HepG2 (cell line): Measurements from ENCODE around the gene LXN. TPM values are rescaled to one million over a fixed set of nuclear protein-coding genes. Genes with fewer than 3 reads are reported as not detected.

ENCODE experiments used
- DBP ChIP-seq: sonication (generic); formaldehyde crosslinking; IDR thresholded peaks from 2 replicates; pipeline ENCODE4 v1.4.0; 2020; ENCODE audit warnings: missing genetic modification reagents; ENCODE audit errors: not compliant biosample characterization
- MXI1 ChIP-seq: IDR thresholded peaks from 3 replicates; pipeline ENCODE4 v1.6.1; 2012; ENCODE audit warnings: low read depth, low read length, inconsistent platforms, borderline replicate concordance
- RFX5 ChIP-seq: IDR thresholded peaks from 2 replicates; pipeline ENCODE4 v1.6.1; 2011; ENCODE audit warnings: low read depth, low read length, improper control_type of control experiment
- ZNF713 ChIP-seq: sonication (generic); formaldehyde crosslinking; IDR thresholded peaks from 2 replicates; pipeline ENCODE4 v1.4.0; 2020; ENCODE audit warnings: mild to moderate bottlenecking, missing genetic modification reagents
- polyA plus RNA-seq, 8 experiments: library from polyadenylated mRNA; depleted of rRNA in 3 of 8; stranded (reverse) in 7 of 8; unstranded in 1 of 8; fragments of >200 nt; fragmentation: Illumina TruSeq in 4 of 8; extraction: Trizol in 4 of 8; gene quantifications; 2 replicates each; pipeline versions ENCODE4 v1.2.1 to v1.2.3, GENCODE V29; 2011 to 2016; ENCODE audit warnings: low read depth in 4 of 8, missing spikeins in 1 of 8, mixed read lengths in 1 of 8; ENCODE audit not compliant: insufficient read depth in 1 of 8
- total RNA-seq, 5 experiments: library from RNA; depleted of rRNA; stranded (reverse); fragments of >200 nt; fragmentation: Illumina TruSeq; extraction: Trizol; gene quantifications; 2 replicates each; pipeline ENCODE4 v1.2.3, GENCODE V29; 2016; ENCODE audit warnings: low read depth in 1 of 5
- TF ChIP-seq, protein P1 (sequence below): sonication (generic); formaldehyde crosslinking; IDR thresholded peaks from 2 replicates; pipeline ENCODE4 v1.5.0; 2020; ENCODE audit warnings: mild to moderate bottlenecking, missing genetic modification reagents, borderline replicate concordance

LXN gene
- total and polyA plus RNA-seq, 2 of the 13 experiments (the other 11 are each of a cell fraction or from before 2014, with no cell fraction given) = not detected

DNA sequence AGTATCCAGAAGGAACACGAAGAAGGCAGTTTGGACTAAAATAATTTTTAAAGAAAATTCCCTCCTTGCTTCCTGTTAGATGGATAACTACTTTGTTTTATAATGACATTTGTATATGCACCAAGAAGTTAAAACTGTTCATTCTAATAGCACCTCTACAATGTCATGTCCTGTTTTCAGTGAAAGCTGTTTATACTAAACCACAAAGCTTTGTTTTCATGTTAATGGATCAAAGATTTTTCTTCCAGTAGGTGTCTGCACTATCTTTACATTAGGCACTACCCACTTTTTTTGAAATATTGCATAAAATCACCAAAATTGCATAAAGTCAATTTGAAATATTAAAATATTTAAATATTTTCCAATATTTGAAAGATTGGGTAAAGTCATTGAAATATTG lies 49.7 kb upstream of the LXN start (continued):
- TF ChIP-seq ZNF713 = no peak
- TF ChIP-seq, protein P1, sequence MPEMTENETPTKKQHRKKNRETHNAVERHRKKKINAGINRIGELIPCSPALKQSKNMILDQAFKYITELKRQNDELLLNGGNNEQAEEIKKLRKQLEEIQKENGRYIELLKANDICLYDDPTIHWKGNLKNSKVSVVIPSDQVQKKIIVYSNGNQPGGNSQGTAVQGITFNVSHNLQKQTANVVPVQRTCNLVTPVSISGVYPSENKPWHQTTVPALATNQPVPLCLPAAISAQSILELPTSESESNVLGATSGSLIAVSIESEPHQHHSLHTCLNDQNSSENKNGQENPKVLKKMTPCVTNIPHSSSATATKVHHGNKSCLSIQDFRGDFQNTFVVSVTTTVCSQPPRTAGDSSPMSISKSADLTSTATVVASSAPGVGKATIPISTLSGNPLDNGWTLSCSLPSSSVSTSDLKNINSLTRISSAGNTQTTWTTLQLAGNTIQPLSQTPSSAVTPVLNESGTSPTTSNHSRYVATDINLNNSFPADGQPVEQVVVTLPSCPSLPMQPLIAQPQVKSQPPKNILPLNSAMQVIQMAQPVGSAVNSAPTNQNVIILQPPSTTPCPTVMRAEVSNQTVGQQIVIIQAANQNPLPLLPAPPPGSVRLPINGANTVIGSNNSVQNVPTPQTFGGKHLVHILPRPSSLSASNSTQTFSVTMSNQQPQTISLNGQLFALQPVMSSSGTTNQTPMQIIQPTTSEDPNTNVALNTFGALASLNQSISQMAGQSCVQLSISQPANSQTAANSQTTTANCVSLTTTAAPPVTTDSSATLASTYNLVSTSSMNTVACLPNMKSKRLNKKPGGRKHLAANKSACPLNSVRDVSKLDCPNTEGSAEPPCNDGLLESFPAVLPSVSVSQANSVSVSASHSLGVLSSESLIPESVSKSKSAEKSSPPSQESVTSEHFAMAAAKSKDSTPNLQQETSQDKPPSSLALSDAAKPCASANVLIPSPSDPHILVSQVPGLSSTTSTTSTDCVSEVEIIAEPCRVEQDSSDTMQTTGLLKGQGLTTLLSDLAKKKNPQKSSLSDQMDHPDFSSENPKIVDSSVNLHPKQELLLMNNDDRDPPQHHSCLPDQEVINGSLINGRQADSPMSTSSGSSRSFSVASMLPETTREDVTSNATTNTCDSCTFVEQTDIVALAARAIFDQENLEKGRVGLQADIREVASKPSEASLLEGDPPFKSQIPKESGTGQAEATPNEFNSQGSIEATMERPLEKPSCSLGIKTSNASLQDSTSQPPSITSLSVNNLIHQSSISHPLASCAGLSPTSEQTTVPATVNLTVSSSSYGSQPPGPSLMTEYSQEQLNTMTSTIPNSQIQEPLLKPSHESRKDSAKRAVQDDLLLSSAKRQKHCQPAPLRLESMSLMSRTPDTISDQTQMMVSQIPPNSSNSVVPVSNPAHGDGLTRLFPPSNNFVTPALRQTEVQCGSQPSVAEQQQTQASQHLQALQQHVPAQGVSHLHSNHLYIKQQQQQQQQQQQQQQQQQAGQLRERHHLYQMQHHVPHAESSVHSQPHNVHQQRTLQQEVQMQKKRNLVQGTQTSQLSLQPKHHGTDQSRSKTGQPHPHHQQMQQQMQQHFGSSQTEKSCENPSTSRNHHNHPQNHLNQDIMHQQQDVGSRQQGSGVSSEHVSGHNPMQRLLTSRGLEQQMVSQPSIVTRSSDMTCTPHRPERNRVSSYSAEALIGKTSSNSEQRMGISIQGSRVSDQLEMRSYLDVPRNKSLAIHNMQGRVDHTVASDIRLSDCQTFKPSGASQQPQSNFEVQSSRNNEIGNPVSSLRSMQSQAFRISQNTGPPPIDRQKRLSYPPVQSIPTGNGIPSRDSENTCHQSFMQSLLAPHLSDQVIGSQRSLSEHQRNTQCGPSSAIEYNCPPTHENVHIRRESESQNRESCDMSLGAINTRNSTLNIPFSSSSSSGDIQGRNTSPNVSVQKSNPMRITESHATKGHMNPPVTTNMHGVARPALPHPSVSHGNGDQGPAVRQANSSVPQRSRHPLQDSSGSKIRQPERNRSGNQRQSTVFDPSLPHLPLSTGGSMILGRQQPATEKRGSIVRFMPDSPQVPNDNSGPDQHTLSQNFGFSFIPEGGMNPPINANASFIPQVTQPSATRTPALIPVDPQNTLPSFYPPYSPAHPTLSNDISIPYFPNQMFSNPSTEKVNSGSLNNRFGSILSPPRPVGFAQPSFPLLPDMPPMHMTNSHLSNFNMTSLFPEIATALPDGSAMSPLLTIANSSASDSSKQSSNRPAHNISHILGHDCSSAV (CRISPR knock-in tag) = no peak
- no peak for TF ChIP-seq RFX5
- TF ChIP-seq MXI1 = no peak
- TF ChIP-seq DBP = no peak
